Endothelial cell of umbilical vein (primary cell): ENCODE results near the gene ZNF316. TPM values are rescaled to one million over a fixed set of nuclear protein-coding genes. Genes with fewer than 3 reads are reported as not detected.

ENCODE experiments used
- BruUV-seq: library from RNA; stranded (reverse); fragments of 400-500 nt; replicated peaks from 2 replicates; lab custom pipeline; 2021; lab: Mats Ljungman, UMichigan
- CTCF ChIA-PET: fragments of 300-600, 350-600 bp; sonication (Branson Sonifier 250); formaldehyde crosslinking; loops from one replicate; lab custom pipeline; 2021; ENCODE audit warnings: antibody characterized with exemption, inconsistent platforms; lab: Charles Lee
- POLR2A ChIA-PET: fragments of 300-600, 350-600 bp; sonication (Branson Sonifier 250); formaldehyde crosslinking; loops from one replicate; lab custom pipeline; 2021; ENCODE audit warnings: antibody characterized with exemption, inconsistent platforms; lab: Charles Lee
- DNase-seq: peaks from one replicate; pipeline ENCODE4 v3.0.0-alpha.2; 2011; ENCODE audit warnings: low read depth, low spot score
- FAIRE-seq: peaks from 2 replicates; lab custom pipeline; 2011; peaks lifted over from hg19 to GRCh38; lab: Jason Lieb, UNC
- H2AFZ ChIP-seq: 2 replicates; pipeline ENCODE4 v1.6.0; 2012; ENCODE audit warnings: low read depth, low read length, control low read depth, inconsistent platforms
- H3K27ac ChIP-seq: 2 replicates; pipeline ENCODE4 v1.5.1; 2011; ENCODE audit warnings: low read depth, mild to moderate bottlenecking, control low read depth, low read length, moderate library complexity; ENCODE audit not compliant: insufficient read depth
- H3K27me3 ChIP-seq, 2 experiments: 2 replicates each; pipeline versions ENCODE4 v1.6.0 to v1.6.1; 2011; ENCODE audit warnings: low read length in 2 of 2, mixed read lengths in 1 of 2; ENCODE audit not compliant: control insufficient read depth in 2 of 2, insufficient read depth in 2 of 2
- H3K36me3 ChIP-seq, 2 experiments: 2 replicates in 1 of 2; 3 replicates in 1 of 2; pipeline ENCODE4 v1.5.1; 2011; ENCODE audit warnings: low read length in 2 of 2, mild to moderate bottlenecking in 1 of 2, moderate library complexity in 1 of 2; ENCODE audit not compliant: control insufficient read depth in 2 of 2, insufficient read depth in 2 of 2; ENCODE audit errors: extremely low read depth in 1 of 2
- H3K4me1 ChIP-seq: 3 replicates; pipeline ENCODE4 v1.5.1; 2011; ENCODE audit warnings: mild to moderate bottlenecking, low read length; ENCODE audit not compliant: control insufficient read depth, insufficient read depth; ENCODE audit errors: extremely low read depth
- H3K4me2 ChIP-seq: 2 replicates; pipeline ENCODE4 v1.6.1; 2011; ENCODE audit warnings: low read length, control low read depth, mixed read lengths; ENCODE audit not compliant: insufficient read depth
- H3K4me3 ChIP-seq, 3 experiments: fragments of 200-600 bp in 1 of 3; sonication (generic), shearing (Covaris generic) in 1 of 3; replicated peaks in 1 of 3; 2 replicates each; pipeline ENCODE4 v1.5.1; 2011 to 2016; ENCODE audit warnings: control low read depth in 3 of 3, low read length in 3 of 3, mild to moderate bottlenecking in 2 of 3, inconsistent platforms in 1 of 3, low read depth in 1 of 3, moderate library complexity in 1 of 3; ENCODE audit not compliant: insufficient read depth in 1 of 3
- H3K79me2 ChIP-seq: 2 replicates; pipeline ENCODE4 v1.6.0; 2012; ENCODE audit warnings: low read length, inconsistent platforms; ENCODE audit not compliant: control insufficient read depth, insufficient read depth
- H3K9ac ChIP-seq: replicated peaks from 2 replicates; pipeline ENCODE3; 2011; ENCODE audit warnings: low read length, control low read depth; ENCODE audit not compliant: insufficient read depth; ENCODE audit errors: extremely low read depth
- H3K9me1 ChIP-seq: replicated peaks from 3 replicates; pipeline ENCODE4 v1.6.0; 2011; ENCODE audit warnings: mild to moderate bottlenecking, low read length; ENCODE audit not compliant: control insufficient read depth, insufficient read depth; ENCODE audit errors: extremely low read depth
- H3K9me3 ChIP-seq: replicated peaks from 2 replicates; pipeline ENCODE4 v1.5.1; 2012; ENCODE audit warnings: low read length, inconsistent platforms; ENCODE audit not compliant: control insufficient read depth, insufficient read depth
- H4K20me1 ChIP-seq: replicated peaks from 2 replicates; pipeline ENCODE3; 2011; ENCODE audit warnings: mild to moderate bottlenecking, low read length; ENCODE audit not compliant: control insufficient read depth, insufficient read depth; ENCODE audit errors: extremely low read depth
- CTCF ChIP-seq, 2 donors: IDR thresholded peaks; 1 replicate in 1 of 2; 2 replicates in 1 of 2; pipeline ENCODE4 v1.5.1; 2011; ENCODE audit warnings: low read length in 2 of 2, mild to moderate bottlenecking in 2 of 2, moderate library complexity in 2 of 2, control low read depth in 1 of 2, inconsistent platforms in 1 of 2, low read depth in 1 of 2; ENCODE audit not compliant: insufficient read depth in 1 of 2; ENCODE audit errors: extremely low read depth in 1 of 2
- EZH2 ChIP-seq: IDR thresholded peaks from 2 replicates; pipeline ENCODE4 v1.6.1; 2012; ENCODE audit warnings: borderline replicate concordance, low read depth, mild to moderate bottlenecking, moderate library complexity, low read length, inconsistent platforms; ENCODE audit not compliant: severe bottlenecking
- FOS ChIP-seq: IDR thresholded peaks from 2 replicates; pipeline ENCODE4 v1.6.1; 2011; ENCODE audit warnings: mild to moderate bottlenecking, low read length, moderate library complexity, borderline replicate concordance; ENCODE audit not compliant: insufficient read depth
- GATA2 ChIP-seq: IDR thresholded peaks from 2 replicates; pipeline ENCODE4 v1.7.0; 2011; ENCODE audit warnings: low read depth, mild to moderate bottlenecking, moderate library complexity, mixed read lengths, low read length; ENCODE audit not compliant: insufficient read length, insufficient read depth
- JUN ChIP-seq: IDR thresholded peaks from 2 replicates; pipeline ENCODE4 v1.6.1; 2011; ENCODE audit warnings: borderline replicate concordance, low read depth; ENCODE audit not compliant: insufficient read length, insufficient read depth
- MYC ChIP-seq: IDR thresholded peaks from one replicate; pipeline ENCODE4 v1.6.1; 2011; ENCODE audit warnings: mild to moderate bottlenecking, low read depth, low read length
- POLR2A ChIP-seq: IDR thresholded peaks from 2 replicates; pipeline ENCODE4 v1.6.1; 2012; ENCODE audit warnings: low read depth, mild to moderate bottlenecking, control low read depth, low read length
- POLR2AphosphoS5 ChIP-seq: IDR thresholded peaks from 2 replicates; pipeline ENCODE4 v1.6.1; 2012; ENCODE audit warnings: low read depth, mild to moderate bottlenecking, control low read depth, low read length, moderate library complexity; ENCODE audit not compliant: insufficient read depth
- dilution Hi-C: fragments of 300-500 bp; cut with MboI; formaldehyde crosslinking; loops from one replicate; pipeline ENCODE4 v1.15.0; 2019; ENCODE audit warnings: low sequenced_read_pairs; ENCODE audit not compliant: extremely low pct_ligation_motif_present
- intact Hi-C: fragments of 100-400 bp; cut with micrococcal nuclease; formaldehyde crosslinking; loops from one replicate; pipeline ENCODE4 v1.10.0; 2022
- polyA plus RNA-seq, 4 experiments: library from polyadenylated mRNA; depleted of rRNA in 3 of 4; stranded (reverse) in 3 of 4; unstranded in 1 of 4; fragments of >200 nt; gene quantifications; 2 replicates each; pipeline versions ENCODE4 v1.2.1 to v1.2.3, GENCODE V29; 2011 to 2012; ENCODE audit warnings: missing spikeins in 1 of 4
- total RNA-seq: library from RNA; stranded (reverse); gene quantifications from 2 replicates; pipeline ENCODE4 v1.2.3, GENCODE V29; 2021
- TF ChIP-seq, protein P1 (sequence below): IDR thresholded peaks from 2 replicates; pipeline ENCODE4 v1.6.1; 2011; ENCODE audit not compliant: insufficient read depth, insufficient read length

Gene ZNF316
- total and polyA plus RNA-seq, 2 donors (not counting 3 experiments of a cell fraction or from before 2014, with no cell fraction given), result 7.7 to 23.8 TPM

GRCh38 chr7:6588566-6588965 lies 48.6 kb upstream of the ZNF316 start:
- Histone ChIP-seq H3K79me2 (peaks cover 13% of the 10 kb centered on the region), H4K20me1 (no peaks in the 10 kb centered on the region), H3K27ac (no peak overlapping the region), H3K36me3 (peaks cover 0 to 6% of the 10 kb centered on the region in 2 experiments), H3K4me1 (peaks cover 12% of the 10 kb centered on the region), H3K4me2 (no peak overlapping the region), H3K9me3 (no peaks in the 10 kb centered on the region), H3K9ac (no peak overlapping the region), H3K27me3 (no peaks in the 10 kb centered on the region), H2AFZ (no peak overlapping the region), H3K9me1 (no peaks in the 10 kb centered on the region), H3K4me3 (no peak overlapping the region)
- BruUV-seq, result no TSS peak
- intact Hi-C loops (no loop called here), dilution Hi-C loops (no loop called here)
- ChIA-PET CTCF (interaction anchor here (0.6 to 2.1 kb wide), 2 partner anchors 30 to 269 kb away, joined by 3 to 14 read pairs; no protein-coding TSS in a partner anchor), POLR2A (no interaction called here)
- TF ChIP-seq MYC (no peak), JUN (no peak), CTCF (IDR thresholded peaks at IDR 0.05; ENCODE audit: extremely low read depth in 1 of 2, insufficient read depth in 1 of 2, low read depth in 1 of 2, low read length in 2 of 2) (no peak), GATA2 (no peak), EZH2 (no peak), POLR2AphosphoS5 (no peak), FOS (no peak), POLR2A (no peak)
- TF ChIP-seq, protein P1, sequence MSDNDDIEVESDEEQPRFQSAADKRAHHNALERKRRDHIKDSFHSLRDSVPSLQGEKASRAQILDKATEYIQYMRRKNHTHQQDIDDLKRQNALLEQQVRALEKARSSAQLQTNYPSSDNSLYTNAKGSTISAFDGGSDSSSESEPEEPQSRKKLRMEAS, result no peak
- peak; percentile 15 for FAIRE-seq
- no peak for DNase-seq
